Panc1 (cell line): Measurements from ENCODE around the gene DNAJC13. TPM values are rescaled to one million over a fixed set of nuclear protein-coding genes. Genes with fewer than 3 reads are reported as not detected.

ENCODE experiments used
- ATAC-seq: fragments of 200-7000 bp; cut with Tn5 transposase; 2 replicates; pipeline ENCODE4 v1.9.1; 2020; ENCODE audit warnings: mild to moderate bottlenecking, moderate library complexity
- BruUV-seq: library from RNA; stranded (reverse); fragments of 400-500 nt; replicated peaks from 2 replicates; lab custom pipeline; 2021; lab: Mats Ljungman, UMichigan
- CTCF ChIA-PET: fragments of 300-600 bp; sonication (Branson Sonifier 250); formaldehyde crosslinking; loops from one replicate; lab custom pipeline; 2022; ENCODE audit warnings: antibody characterized with exemption; lab: Charles Lee
- POLR2A ChIA-PET: fragments of 300-600 bp; sonication (Branson Sonifier 250); formaldehyde crosslinking; loops from one replicate; lab custom pipeline; 2022; ENCODE audit warnings: antibody characterized with exemption; lab: Charles Lee
- DNase-seq: peaks from one replicate; pipeline ENCODE4 v3.0.0-alpha.2; 2010; ENCODE audit warnings: low read depth, low spot score
- H3K27ac ChIP-seq: 2 replicates; pipeline ENCODE4 v1.5.1; 2011; ENCODE audit warnings: mild to moderate bottlenecking, low read length, inconsistent platforms
- H3K27me3 ChIP-seq: fragments of 200-500 bp; sonication (Bioruptor generic); 2 replicates; pipeline ENCODE4 v1.6.0; 2014; ENCODE audit warnings: low read length, inconsistent platforms; ENCODE audit not compliant: control insufficient read depth, insufficient read depth
- H3K36me3 ChIP-seq: fragments of 200-500 bp; sonication (Bioruptor generic); 2 replicates; pipeline ENCODE4 v1.5.1; 2014; ENCODE audit warnings: inconsistent platforms, mild to moderate bottlenecking, low read length, moderate library complexity; ENCODE audit not compliant: control insufficient read depth, insufficient read depth
- H3K4me1 ChIP-seq: 2 replicates; pipeline ENCODE4 v1.5.1; 2011; ENCODE audit warnings: inconsistent platforms, mild to moderate bottlenecking, low read length, moderate library complexity; ENCODE audit not compliant: control insufficient read depth, insufficient read depth
- H3K4me3 ChIP-seq, 2 experiments: 2 replicates each; pipeline ENCODE4 v1.5.1; 2011 to 2012; ENCODE audit warnings: low read depth in 2 of 2, low read length in 2 of 2, mild to moderate bottlenecking in 2 of 2, inconsistent platforms in 1 of 2, moderate library complexity in 1 of 2
- H3K9me3 ChIP-seq: fragments of 200-500 bp; sonication (Bioruptor generic); 2 replicates; pipeline ENCODE4 v1.5.1; 2014; ENCODE audit warnings: low read depth, mild to moderate bottlenecking, inconsistent platforms, low read length, moderate library complexity; ENCODE audit not compliant: control insufficient read depth, insufficient read depth
- CTCF ChIP-seq: fragments of 450-650 bp; IDR thresholded peaks from 2 replicates; pipeline ENCODE4 v1.5.1; 2017; ENCODE audit warnings: mild to moderate bottlenecking
- POLR2AphosphoS5 ChIP-seq: IDR thresholded peaks from 2 replicates; pipeline ENCODE4 v1.6.1; 2012; ENCODE audit warnings: mild to moderate bottlenecking, low read depth, low read length, moderate library complexity
- REST ChIP-seq, 2 experiments: IDR thresholded peaks; 2 replicates each; pipeline ENCODE4 v1.6.1; 2011 to 2012; ENCODE audit warnings: low read depth in 2 of 2, control low read depth in 1 of 2, low read length in 1 of 2, mild to moderate bottlenecking in 1 of 2, moderate library complexity in 1 of 2; ENCODE audit not compliant: insufficient read depth in 1 of 2
- SIN3A ChIP-seq: IDR thresholded peaks from 2 replicates; pipeline ENCODE4 v1.6.1; 2012; ENCODE audit warnings: low read depth, mild to moderate bottlenecking, low read length, moderate library complexity, borderline replicate concordance; ENCODE audit not compliant: insufficient read depth
- TCF7L2 ChIP-seq: IDR thresholded peaks from 2 replicates; pipeline ENCODE4 v1.6.1; 2011; ENCODE audit warnings: mild to moderate bottlenecking, low read depth, low read length, inconsistent platforms
- in situ Hi-C: cut with HindIII; loops from 2 replicates; pipeline ENCODE4 v1.10.0; 2016; ENCODE audit warnings: low sequenced_read_pairs, low pct_unique_long_range_greater_than_20kb
- intact Hi-C: fragments of 100-400 bp; cut with micrococcal nuclease; formaldehyde crosslinking; loops from one replicate; pipeline ENCODE4 v1.10.0; 2022; ENCODE audit not compliant: unreplicated experiment
- total RNA-seq: library from RNA; stranded (reverse); gene quantifications from one replicate; pipeline ENCODE4 v1.2.1, GENCODE V29; 2021; ENCODE audit not compliant: unreplicated experiment

DNAJC13 gene
- total RNA-seq, 1 experiment from 2014 or later: 54.2 TPM

GRCh38 chr3:132587401-132587800, 170.1 kb downstream of the DNAJC13 start:
- ChIA-PET POLR2A (no interaction called here), CTCF (no interaction called here)
- H3K36me3 ChIP-seq: no peaks in the 10 kb centered on the region
- ATAC-seq (no peak), DNase-seq (no peak)
- H3K4me3 ChIP-seq: no peak overlapping the region
- no peaks in the 10 kb centered on the region for H3K4me1 ChIP-seq
- no peak overlapping the region for H3K27ac ChIP-seq
- in situ Hi-C loops (no loop called here), intact Hi-C loops (no loop called here)
- no peaks in the 10 kb centered on the region for H3K9me3 ChIP-seq
- BruUV-seq: no TSS peak
- no peak for TF ChIP-seq CTCF
- TF ChIP-seq SIN3A: no peak
- TF ChIP-seq POLR2AphosphoS5: no peak
- TF ChIP-seq REST (IDR thresholded peaks at IDR 0.05; ENCODE audit: insufficient read depth in 1 of 2, low read depth in 2 of 2, low read length in 1 of 2): no peak
- TF ChIP-seq TCF7L2: no peak
- H3K27me3 ChIP-seq: no peaks in the 10 kb centered on the region

Other genes starting within 250 kb of the DNAJC13 start
- gene ACP3, start 100.1 kb upstream of the DNAJC13 start, total RNA-seq: not detected
- gene ACKR4, start 179.8 kb downstream of the DNAJC13 start, total RNA-seq: not detected
- gene ACAD11, start 242.3 kb downstream of the DNAJC13 start, total RNA-seq: 15.4 TPM
- gene UBA5, start 242.8 kb downstream of the DNAJC13 start, total RNA-seq: 44.0 TPM